T47D (cell line): ENCODE results near the gene CNBP.

Source experiments
- DNase-seq, 2 experiments: peaks; one replicate each; pipeline versions ENCODE4 v3.0.0 to v3.0.0-alpha.2; 2011 to 2012; ENCODE audit warnings: low read depth in 1 of 2, low spot score in 1 of 2
- JUND ChIP-seq: IDR thresholded peaks from 2 replicates; pipeline ENCODE4 v1.6.1; 2012; ENCODE audit warnings: low read depth
- in situ Hi-C: cut with HindIII; loops from 2 replicates; pipeline ENCODE4 v1.10.0; 2016; ENCODE audit warnings: low sequenced_read_pairs, low pct_unique_long_range_greater_than_20kb

The CNBP gene

GRCh38 chr3:129119365-129120100, 64.2 kb downstream of the CNBP start:
- in situ Hi-C loops, result no loop called here
- no peak for DNase-seq
- no peak for TF ChIP-seq JUND

DNA sequence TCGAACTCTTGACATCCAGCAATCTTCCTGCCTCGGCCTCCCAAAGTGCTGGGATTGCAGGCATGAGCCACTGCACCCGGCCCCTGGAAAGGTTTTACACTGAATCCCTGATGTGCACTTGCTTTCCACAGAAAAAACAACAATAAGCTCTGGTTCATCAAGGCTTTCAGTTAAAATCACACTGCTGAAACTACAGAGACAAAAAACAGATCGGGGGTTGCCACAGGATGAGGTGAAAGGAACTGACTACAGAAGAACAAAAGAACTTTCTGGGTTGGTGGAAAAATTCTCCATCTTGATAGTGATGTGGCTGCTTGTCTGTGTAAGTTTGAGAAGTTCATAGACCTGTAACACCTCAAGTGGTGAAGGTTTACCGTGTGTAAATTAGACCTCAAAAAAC, 65.0 kb downstream of the CNBP start:
- no peak for TF ChIP-seq JUND
- in situ Hi-C loops, result no loop called here
- DNase-seq, result no peak
